Measurements from ENCODE around the gene SEZ6L.

Gene SEZ6L

GRCh38 chr22:26169315-26170111 is at the start of gene SEZ6L:
SEZ6L (plus strand) TSS chr22:26169462; CDS start chr22:26169670, 208 bp downstream.
- no peak for DNase-seq (ENCODE audit: low read depth)

GRCh38 chr22:26122920-26123468 is 46.3 kb upstream of the SEZ6L start:
- no peak for DNase-seq (ENCODE audit: low read depth)

- no peak for DNase-seq (ENCODE audit: low read depth)
These were observed 44.1 kb upstream of the SEZ6L start for GRCh38 chr22:26124991-26125725.

GRCh38 chr22:26127126-26127525 is 42.1 kb upstream of the SEZ6L start:
- no peak for DNase-seq (ENCODE audit: low read depth)

GRCh38 chr22:26127556-26127955 is 41.7 kb upstream of the SEZ6L start:
- no peak for DNase-seq (ENCODE audit: low read depth)

- no peak for DNase-seq (ENCODE audit: low read depth)
These were observed 37.6 kb upstream of the SEZ6L start for GRCh38 chr22:26131589-26132154.

GRCh38 chr22:26134654-26135330 is 34.5 kb upstream of the SEZ6L start:
- no peak for DNase-seq (ENCODE audit: low read depth)

- no peak for DNase-seq (ENCODE audit: low read depth)
These were observed 33.5 kb upstream of the SEZ6L start for GRCh38 chr22:26135806-26136205.

GRCh38 chr22:26139310-26139709 is 30.0 kb upstream of the SEZ6L start:
- no peak for DNase-seq (ENCODE audit: low read depth)

GRCh38 chr22:26141831-26142230 is 27.4 kb upstream of the SEZ6L start:
- no peak for DNase-seq (ENCODE audit: low read depth)

GRCh38 chr22:26143806-26144325 is 25.4 kb upstream of the SEZ6L start:
- DNase-seq (ENCODE audit: low read depth) = no peak

GRCh38 chr22:26159886-26160285 is 9.4 kb upstream of the SEZ6L start:
- DNase-seq (ENCODE audit: low read depth) = no peak

- DNase-seq (ENCODE audit: low read depth) = no peak
These were observed 7.5 kb upstream of the SEZ6L start for GRCh38 chr22:26161746-26162145.

GRCh38 chr22:26162926-26163325 is 6.3 kb upstream of the SEZ6L start:
- no peak for DNase-seq (ENCODE audit: low read depth)

- no peak for DNase-seq (ENCODE audit: low read depth)
These were observed 5.1 kb upstream of the SEZ6L start for GRCh38 chr22:26164174-26164573.

GRCh38 chr22:26168330-26168851 is 871 bp upstream of the SEZ6L start:
- no peak for DNase-seq (ENCODE audit: low read depth)

GRCh38 chr22:26168939-26169314 is 335 bp upstream of the SEZ6L start:
- DNase-seq (ENCODE audit: low read depth) = no peak

GRCh38 chr22:26170112-26170492 is 840 bp downstream of the SEZ6L start:
- DNase-seq (ENCODE audit: low read depth) = no peak

GRCh38 chr22:26170795-26171580 is 1.7 kb downstream of the SEZ6L start:
- DNase-seq (ENCODE audit: low read depth) = no peak

GRCh38 chr22:26172389-26172990 is 3.2 kb downstream of the SEZ6L start:
- no peak for DNase-seq (ENCODE audit: low read depth)

- no peak for DNase-seq (ENCODE audit: low read depth)
These were observed 5.0 kb downstream of the SEZ6L start for GRCh38 chr22:26174280-26174679.

Data from stimulated activated CD4-positive, alpha-beta T cell treated with anti-CD3 and anti-CD28 coated beads, Interleukin-2, amount 100 ng/mL, for 4 hours (primary cell).